Measurements from ENCODE around the gene ZNF23.

- no peak for TF ChIP-seq CTCF (IDR thresholded peaks at IDR 0.05)
- TF ChIP-seq EZH2phosphoT487 (IDR thresholded peaks at IDR 0.05): no peak
- no peak for TF ChIP-seq EZH2 (IDR thresholded peaks at IDR 0.05)
Observed at GRCh38 chr16:71428385-71428784, 33.7 kb downstream of the ZNF23 start.

All from neural progenitor cell (in vitro differentiated cells).